ENCODE measurements around the gene PTPMT1.

GRCh38 chr11:47591764-47592163, 26.4 kb downstream of the PTPMT1 start:
- TF ChIP-seq POLR2A (IDR thresholded peaks at IDR 0.05; ENCODE audit: low read depth, low read length) (no peak), POLR2AphosphoS5 (IDR thresholded peaks at IDR 0.05; ENCODE audit: low read depth, low read length) (no peak)

All from GM12892 (cell line).